H4 (cell line): ENCODE results near the gene MOB3B. TPM values are rescaled to one million over a fixed set of nuclear protein-coding genes. Genes with fewer than 3 reads are reported as not detected.
"Not testable (repeated sequence)": the region's sequence is repeated elsewhere in the genome, so short reads cannot be mapped to it uniquely, and the experiment has no call there.

Experiments
- DNase-seq: peaks from one replicate; pipeline ENCODE4 v3.0.0-alpha.2; 2015; ENCODE audit warnings: low spot score
- total RNA-seq: library from RNA; depleted of rRNA; stranded (reverse); fragments of >200 nt; shearing (Covaris generic); gene quantifications from 2 replicates; pipeline ENCODE4 v1.2.3, GENCODE V29; 2014

MOB3B gene
- total RNA-seq, 1 experiment from 2014 or later = 0.39 TPM

DNA sequence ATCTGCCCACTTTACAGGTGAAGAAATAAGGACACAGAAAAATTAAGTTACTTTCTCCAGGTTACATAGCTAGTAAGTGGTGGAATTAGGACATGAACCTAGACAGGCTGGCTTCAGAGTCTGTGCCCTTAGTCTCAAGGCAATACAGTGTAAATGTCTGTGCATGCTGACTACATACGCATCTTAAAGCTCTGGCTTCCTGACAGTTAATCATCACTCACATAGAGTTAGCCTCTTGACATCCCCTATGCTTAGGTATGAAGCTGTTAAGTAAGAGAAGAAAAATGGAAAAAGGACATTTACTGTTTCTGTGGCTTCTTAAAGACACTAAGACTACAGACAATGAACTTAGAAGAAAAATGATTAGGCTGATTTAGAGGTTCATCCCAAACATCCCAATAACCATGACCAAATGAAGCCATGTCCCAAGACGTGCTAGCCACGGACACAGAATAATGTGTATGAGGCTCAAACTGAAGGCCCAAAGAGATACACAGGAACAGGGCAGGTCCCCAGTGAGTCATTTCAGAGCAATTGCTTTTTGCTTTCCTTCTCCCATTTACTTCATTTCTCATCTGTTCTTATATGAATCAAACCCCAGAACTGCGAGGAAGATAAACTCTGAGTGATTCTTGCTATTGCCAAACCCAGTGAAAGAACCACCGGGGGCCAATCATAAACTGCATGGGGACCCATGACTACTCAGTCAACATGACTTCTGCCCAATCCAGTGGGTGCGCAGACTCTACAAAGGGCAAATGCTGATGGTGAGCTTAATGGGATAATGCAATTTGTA is 105.5 kb downstream of the MOB3B start:
- DNase-seq = no peak

DNA sequence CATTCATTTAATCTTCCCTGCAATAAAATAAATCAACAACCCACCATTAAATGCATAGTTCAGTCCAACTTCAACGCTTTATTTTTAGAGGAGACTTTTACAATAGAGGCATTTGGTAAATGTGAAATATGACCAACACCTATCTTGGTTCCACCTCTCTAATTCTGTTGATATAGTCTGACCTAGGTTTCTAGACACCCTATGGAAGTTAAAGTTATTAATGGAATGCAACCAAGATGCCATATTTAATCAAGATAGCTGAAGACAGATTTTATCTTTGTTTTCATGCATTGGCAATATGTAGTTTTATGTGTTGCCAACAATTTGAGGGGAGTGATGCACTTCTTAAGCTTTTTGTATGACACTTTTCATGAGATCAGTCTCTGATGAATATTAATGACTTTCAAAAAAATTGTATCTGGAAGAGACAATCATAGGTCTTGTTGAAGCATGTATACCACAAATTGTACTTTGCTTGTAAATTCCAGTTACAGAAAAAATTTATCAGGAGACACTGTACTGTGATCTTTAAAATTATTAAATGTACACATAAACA is 107.3 kb downstream of the MOB3B start:
- DNase-seq = no peak

DNA sequence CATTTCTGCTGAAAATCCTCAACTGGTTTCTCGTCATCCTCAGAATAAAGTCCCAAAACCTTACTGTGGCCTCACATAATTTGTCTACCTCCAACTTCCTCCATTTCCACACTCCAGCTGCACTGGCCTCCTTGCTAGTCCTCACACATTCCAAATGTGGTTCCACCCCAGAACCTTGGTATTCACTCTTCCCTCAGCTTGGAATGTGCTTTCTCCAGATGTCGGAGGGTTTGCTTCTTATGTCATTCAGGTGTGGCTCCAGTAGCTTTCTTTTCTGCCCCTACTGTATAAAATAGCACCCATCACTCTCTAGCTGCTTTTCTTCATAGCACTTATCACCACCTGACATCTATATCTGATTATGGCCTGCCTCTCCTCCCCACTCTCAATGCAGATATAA is 108.0 kb downstream of the MOB3B start:
- no peak for DNase-seq

GRCh38 chr9:27419558-27419957 is 110.1 kb downstream of the MOB3B start:
- DNase-seq = not testable (repeated sequence)

DNA sequence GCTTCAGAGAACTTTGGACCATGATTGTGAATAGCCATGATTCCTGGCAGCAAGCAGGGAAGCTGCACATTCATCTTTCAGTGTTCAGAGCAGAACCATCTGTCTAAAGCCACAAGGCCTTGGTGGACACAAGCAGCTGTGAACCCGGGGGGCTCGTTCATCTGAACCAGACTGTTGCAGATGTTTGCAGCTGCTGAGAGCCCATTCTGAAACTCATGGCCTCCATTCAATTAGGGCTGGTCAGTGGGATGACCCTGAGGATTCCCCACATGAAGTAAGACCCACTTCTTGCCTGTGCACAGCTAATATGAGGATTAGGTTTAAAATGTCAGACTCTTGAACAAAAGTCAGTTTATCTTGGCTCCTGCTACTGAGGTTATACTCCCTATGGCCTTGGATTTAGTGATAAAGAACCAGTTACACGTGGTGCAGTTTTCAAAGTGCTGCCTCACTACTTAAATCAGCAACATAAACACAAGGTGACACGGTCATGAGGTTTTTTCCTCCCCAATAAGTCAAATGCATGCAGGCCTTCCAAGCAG is 115.3 kb downstream of the MOB3B start:
- DNase-seq = no peak

DNA sequence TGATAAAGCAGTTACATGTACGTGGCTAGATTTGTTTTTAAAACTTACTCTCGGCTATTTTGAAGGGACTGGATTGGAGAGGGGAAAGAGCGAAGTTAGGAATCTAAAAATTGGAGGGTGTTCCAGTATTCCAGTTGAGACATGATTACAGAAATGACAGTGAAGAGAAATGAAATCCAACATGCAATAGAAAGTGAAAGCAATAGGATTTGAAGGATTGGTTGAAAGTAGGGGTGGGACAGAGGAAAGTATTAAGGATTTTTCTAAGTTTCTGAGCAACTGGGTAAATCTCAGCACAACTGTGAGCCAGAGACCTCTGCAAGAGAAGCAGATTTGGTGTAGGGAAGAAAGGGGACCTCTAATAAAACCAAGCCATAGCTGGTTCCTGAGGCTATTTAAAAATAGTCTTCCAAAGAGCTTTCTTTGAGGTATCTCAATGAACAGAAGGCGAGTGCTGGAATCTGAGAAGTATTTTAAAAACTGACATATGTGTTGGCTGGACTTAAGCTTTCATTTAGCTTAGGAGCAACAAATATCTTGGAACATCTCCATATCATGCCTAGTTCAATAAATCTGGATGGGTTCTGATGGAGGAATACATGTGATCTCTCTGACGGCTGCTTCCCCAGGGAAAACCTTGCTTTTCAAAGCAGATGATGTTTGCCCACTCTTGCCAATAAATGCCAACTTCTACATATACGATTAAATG is 115.9 kb downstream of the MOB3B start:
- no peak for DNase-seq

DNA sequence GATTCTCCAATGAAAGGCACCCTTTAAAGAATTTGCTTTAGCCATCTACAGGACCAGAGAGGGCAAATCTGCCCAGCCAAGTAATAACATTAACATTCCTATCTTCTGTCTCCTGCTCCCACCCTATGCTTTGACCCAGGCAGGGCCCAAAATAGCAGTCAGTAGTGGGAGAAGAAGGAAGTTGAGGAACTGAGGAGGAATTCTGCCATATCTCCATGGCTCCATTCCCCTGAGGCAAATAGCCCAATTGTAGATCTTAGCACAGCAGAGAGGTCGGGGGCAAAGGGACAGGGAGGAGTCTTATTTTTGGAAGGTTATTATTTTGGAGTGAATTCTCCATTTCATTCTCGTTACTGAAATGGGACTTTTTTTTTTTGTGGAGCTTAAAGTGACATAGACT is 116.7 kb downstream of the MOB3B start:
- DNase-seq = no peak

DNA sequence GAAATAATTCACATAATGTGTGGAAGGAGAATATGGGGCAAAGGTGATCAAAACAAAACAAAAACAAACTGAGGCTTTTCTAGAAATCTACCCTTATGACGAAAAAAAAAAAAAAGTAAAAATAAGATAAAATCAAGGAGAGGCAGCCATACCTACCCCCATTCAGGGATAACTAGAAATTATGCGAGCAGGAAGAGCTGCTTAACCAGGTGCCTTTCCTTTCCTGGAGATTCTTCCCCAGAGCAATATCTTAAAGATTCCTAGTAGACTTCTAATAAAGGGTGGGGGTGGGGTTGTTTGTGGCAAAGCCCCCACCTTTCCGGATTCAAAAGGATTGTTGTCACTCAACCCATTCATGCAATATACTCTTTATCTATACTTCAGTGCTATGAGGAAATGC is 117.5 kb downstream of the MOB3B start:
- no peak for DNase-seq

DNA sequence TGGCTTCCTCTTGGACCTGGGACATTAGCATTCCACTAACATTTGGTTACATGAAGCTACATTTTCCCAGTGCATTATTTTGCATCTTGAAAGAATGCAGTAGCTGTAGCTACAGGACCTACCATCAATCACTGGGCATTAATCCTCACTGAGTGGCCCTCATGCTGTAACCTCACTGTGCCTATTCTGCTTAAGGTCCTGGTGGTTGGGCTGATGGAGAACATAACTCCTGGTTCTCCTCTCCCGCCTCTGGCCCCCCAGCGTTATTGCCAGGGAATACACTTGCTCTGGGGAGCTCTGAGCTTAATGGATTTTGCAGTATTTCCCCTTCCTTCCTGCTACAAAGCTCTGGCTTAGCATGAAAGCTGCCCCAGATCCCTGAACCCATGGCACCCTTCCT is 121.1 kb downstream of the MOB3B start:
- DNase-seq = no peak

GRCh38 chr9:27408001-27408400 is 121.6 kb downstream of the MOB3B start:
- DNase-seq = peak; percentile 18

DNA sequence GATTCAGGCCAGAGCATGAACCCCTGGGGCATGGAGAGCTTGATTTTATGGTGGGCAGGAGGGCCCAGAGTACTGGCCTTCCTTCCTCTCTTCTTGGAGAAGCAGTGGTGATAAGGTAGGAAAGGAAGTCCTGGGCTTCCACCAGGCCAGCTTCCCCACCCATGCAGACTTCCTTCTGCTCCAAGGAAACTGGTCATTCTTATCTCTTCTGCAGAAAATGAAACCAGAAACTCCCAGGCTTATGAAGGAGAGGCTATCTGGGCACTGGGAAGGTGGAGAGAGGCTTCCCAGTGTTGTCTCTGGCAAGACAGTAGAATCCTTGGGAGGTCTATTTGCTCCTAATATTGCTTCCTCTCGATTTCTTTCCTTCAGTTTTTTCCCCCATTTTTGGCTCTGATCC is 122.1 kb downstream of the MOB3B start:
- no peak for DNase-seq

- DNase-seq = no peak
Observed at GRCh38 chr9:27404661-27405060, 125.0 kb downstream of the MOB3B start.

- no peak for DNase-seq
Observed at GRCh38 chr9:27402626-27403025, 127.0 kb downstream of the MOB3B start.

GRCh38 chr9:27400334-27400880 is 129.2 kb downstream of the MOB3B start:
- DNase-seq = no peak

- DNase-seq = no peak
Observed at GRCh38 chr9:27398982-27399653, 130.5 kb downstream of the MOB3B start.

- no peak for DNase-seq
Observed at GRCh38 chr9:27396495-27396894, 133.1 kb downstream of the MOB3B start.

DNA sequence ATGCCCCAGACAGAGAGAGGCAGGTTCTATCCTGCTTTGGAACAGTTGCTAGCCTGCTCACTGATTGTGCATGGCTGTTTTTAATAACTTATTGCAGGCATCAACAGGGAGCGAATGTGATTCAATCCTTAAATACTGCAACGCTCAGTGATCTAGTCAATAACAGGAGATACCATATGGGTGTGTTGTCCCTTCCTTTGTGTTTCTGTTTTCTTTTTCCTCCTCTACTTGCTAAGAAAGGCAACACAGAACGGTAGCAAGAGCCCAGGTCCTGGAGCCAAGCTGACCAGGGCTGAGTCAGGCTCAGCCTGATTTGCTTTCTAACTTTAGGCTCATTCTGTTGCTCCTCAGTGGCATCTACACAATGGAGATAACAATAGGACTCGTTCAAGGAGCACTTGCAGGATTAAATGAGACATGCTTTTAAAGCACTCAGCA is 134.1 kb downstream of the MOB3B start:
- no peak for DNase-seq

DNA sequence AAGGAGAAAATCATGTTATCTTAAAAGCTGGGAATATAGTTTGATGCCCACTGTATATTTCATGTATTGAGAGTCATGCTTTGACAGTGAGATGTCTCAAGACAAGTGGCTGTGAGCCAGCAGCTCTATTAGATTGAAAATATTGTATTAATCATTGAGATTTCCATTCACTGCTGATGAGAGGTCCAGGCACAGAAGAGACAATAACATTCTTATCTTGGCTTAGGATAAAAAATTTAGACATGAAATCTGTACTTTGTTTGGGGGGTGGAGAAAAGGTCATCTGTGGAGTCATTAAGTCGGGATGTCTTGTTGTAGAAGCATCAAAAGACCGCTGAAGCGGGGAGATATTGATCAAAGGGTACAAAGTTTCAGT is 134.8 kb downstream of the MOB3B start:
- no peak for DNase-seq

GRCh38 chr9:27394154-27394825 is 135.3 kb downstream of the MOB3B start:
- no peak for DNase-seq

- DNase-seq = no peak
Observed at GRCh38 chr9:27393054-27393846, 136.4 kb downstream of the MOB3B start.
